Hepatic stellate cell (primary cell): ENCODE data around the gene SUMF1.

Experiments used
- DNase-seq: peaks from one replicate; pipeline ENCODE4 v3.0.0; 2011; ENCODE audit warnings: low spot score

SUMF1 gene

GRCh38 chr3:4413467-4413866 is 53.6 kb downstream of the SUMF1 start:
- DNase-seq, result no peak

- no peak for DNase-seq
These were observed 55.2 kb downstream of the SUMF1 start for GRCh38 chr3:4411833-4412232.

GRCh38 chr3:4411236-4411635 is 55.8 kb downstream of the SUMF1 start:
- DNase-seq, result no peak

- DNase-seq, result no peak
These were observed 56.5 kb downstream of the SUMF1 start for GRCh38 chr3:4410606-4411005.

- no peak for DNase-seq
These were observed 57.0 kb downstream of the SUMF1 start for GRCh38 chr3:4409971-4410573.

- no peak for DNase-seq
These were observed 57.7 kb downstream of the SUMF1 start for GRCh38 chr3:4409415-4409814.

- no peak for DNase-seq
These were observed 58.1 kb downstream of the SUMF1 start for GRCh38 chr3:4408958-4409357.

GRCh38 chr3:4407941-4408340 is 59.1 kb downstream of the SUMF1 start:
- DNase-seq, result no peak

GRCh38 chr3:4406746-4407568 is 60.1 kb downstream of the SUMF1 start:
- no peak for DNase-seq

- no peak for DNase-seq
These were observed 62.2 kb downstream of the SUMF1 start for GRCh38 chr3:4404881-4405280.

GRCh38 chr3:4401441-4401840 is 65.6 kb downstream of the SUMF1 start:
- DNase-seq, result no peak

- no peak for DNase-seq
These were observed 67.6 kb downstream of the SUMF1 start for GRCh38 chr3:4399476-4399875.

GRCh38 chr3:4398941-4399245 is 68.2 kb downstream of the SUMF1 start:
- DNase-seq, result no peak

GRCh38 chr3:4398120-4398940 is 68.7 kb downstream of the SUMF1 start:
- no peak for DNase-seq

GRCh38 chr3:4397466-4397865 is 69.6 kb downstream of the SUMF1 start:
- no peak for DNase-seq

- DNase-seq, result no peak
These were observed 70.5 kb downstream of the SUMF1 start for GRCh38 chr3:4396542-4396941.

- DNase-seq, result no peak
These were observed 71.1 kb downstream of the SUMF1 start for GRCh38 chr3:4396006-4396405.

GRCh38 chr3:4395448-4395847 is 71.6 kb downstream of the SUMF1 start:
- DNase-seq, result no peak

- no peak for DNase-seq
These were observed 72.5 kb downstream of the SUMF1 start for GRCh38 chr3:4394567-4394966.

- no peak for DNase-seq
These were observed 73.0 kb downstream of the SUMF1 start for GRCh38 chr3:4394048-4394447.

GRCh38 chr3:4392992-4393391 is 74.1 kb downstream of the SUMF1 start:
- no peak for DNase-seq

GRCh38 chr3:4387210-4388204 is 79.6 kb downstream of the SUMF1 start:
- DNase-seq, result no peak
